HFFc6 (cell line): ENCODE data around the gene MDGA2. TPM values are rescaled to one million over a fixed set of nuclear protein-coding genes. Genes with fewer than 3 reads are reported as not detected.

ENCODE experiments used
- DNase-seq: peaks from one replicate; pipeline ENCODE4 v3.0.0-alpha.2; 2018
- H3K27ac Mint-ChIP-seq: 2 replicates; pipeline ENCODE4 v1.8.0; 2020; ENCODE audit warnings: mild to moderate bottlenecking, mixed read lengths
- H3K27me3 Mint-ChIP-seq: 2 replicates; pipeline ENCODE4 v1.8.0; 2021; ENCODE audit warnings: mild to moderate bottlenecking, moderate library complexity, mixed read lengths; ENCODE audit not compliant: insufficient read depth
- H3K36me3 Mint-ChIP-seq: 2 replicates; pipeline ENCODE4 v1.8.0; 2021; ENCODE audit warnings: low read depth, mixed read lengths
- H3K4me1 Mint-ChIP-seq: 2 replicates; pipeline ENCODE4 v1.8.0; 2020; ENCODE audit warnings: low read depth, mixed read lengths
- H3K4me3 Mint-ChIP-seq: 2 replicates; pipeline ENCODE4 v1.8.0; 2020; ENCODE audit warnings: mild to moderate bottlenecking, moderate library complexity, mixed read lengths
- H3K9me3 Mint-ChIP-seq: 2 replicates; pipeline ENCODE4 v1.8.0; 2020; ENCODE audit warnings: mild to moderate bottlenecking, mixed read lengths
- total RNA-seq, 6 experiments: library from RNA; stranded (reverse); fragmentation: NEBNext Ultra II Directional; extraction: Animal tissue kit (Norgen Biotek cat#: 25700); gene quantifications; 2 replicates in 1 of 6; 3 replicates in 5 of 6; pipeline ENCODE4 v1.2.3, GENCODE V29; 2021
- TF ChIP-seq, protein P1 (sequence below): fragments of 200-600 bp; sonication (generic); IDR thresholded peaks from 2 replicates; pipeline ENCODE4 v1.5.0; 2021; ENCODE audit warnings: antibody characterized with exemption, mild to moderate bottlenecking

The MDGA2 gene
- total RNA-seq, 6 experiments from 2014 or later, result not detected

- H3K4me3 Mint-ChIP-seq, result no peak overlapping the region
- H3K27me3 Mint-ChIP-seq, result no peaks in the 10 kb centered on the region; the same call in 1 of the 2 replicates
- TF ChIP-seq, protein P1, sequence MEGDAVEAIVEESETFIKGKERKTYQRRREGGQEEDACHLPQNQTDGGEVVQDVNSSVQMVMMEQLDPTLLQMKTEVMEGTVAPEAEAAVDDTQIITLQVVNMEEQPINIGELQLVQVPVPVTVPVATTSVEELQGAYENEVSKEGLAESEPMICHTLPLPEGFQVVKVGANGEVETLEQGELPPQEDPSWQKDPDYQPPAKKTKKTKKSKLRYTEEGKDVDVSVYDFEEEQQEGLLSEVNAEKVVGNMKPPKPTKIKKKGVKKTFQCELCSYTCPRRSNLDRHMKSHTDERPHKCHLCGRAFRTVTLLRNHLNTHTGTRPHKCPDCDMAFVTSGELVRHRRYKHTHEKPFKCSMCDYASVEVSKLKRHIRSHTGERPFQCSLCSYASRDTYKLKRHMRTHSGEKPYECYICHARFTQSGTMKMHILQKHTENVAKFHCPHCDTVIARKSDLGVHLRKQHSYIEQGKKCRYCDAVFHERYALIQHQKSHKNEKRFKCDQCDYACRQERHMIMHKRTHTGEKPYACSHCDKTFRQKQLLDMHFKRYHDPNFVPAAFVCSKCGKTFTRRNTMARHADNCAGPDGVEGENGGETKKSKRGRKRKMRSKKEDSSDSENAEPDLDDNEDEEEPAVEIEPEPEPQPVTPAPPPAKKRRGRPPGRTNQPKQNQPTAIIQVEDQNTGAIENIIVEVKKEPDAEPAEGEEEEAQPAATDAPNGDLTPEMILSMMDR, result no peak
- H3K9me3 Mint-ChIP-seq, result peaks cover 30% of the 10 kb centered on the region
- no peak for DNase-seq
- H3K4me1 Mint-ChIP-seq, result no peaks in the 10 kb centered on the region
- no peaks in the 10 kb centered on the region for H3K36me3 Mint-ChIP-seq
- no peak overlapping the region for H3K27ac Mint-ChIP-seq
These were observed 148.7 kb downstream of the MDGA2 start for GRCh38 chr14:47526591-47527244.

- DNase-seq, result no peak
- Mint-ChIP-seq H3K4me1 (no peaks in the 10 kb centered on the region), H3K36me3 (no peaks in the 10 kb centered on the region), H3K27ac (no peak overlapping the region), H3K4me3 (no peak overlapping the region), H3K27me3 (no peaks in the 10 kb centered on the region; the same call in 1 of the 2 replicates), H3K9me3 (peaks cover 38% of the 10 kb centered on the region)
- TF ChIP-seq, protein P1, result no peak
These were observed 150.9 kb downstream of the MDGA2 start for GRCh38 chr14:47524524-47524923.

DNA sequence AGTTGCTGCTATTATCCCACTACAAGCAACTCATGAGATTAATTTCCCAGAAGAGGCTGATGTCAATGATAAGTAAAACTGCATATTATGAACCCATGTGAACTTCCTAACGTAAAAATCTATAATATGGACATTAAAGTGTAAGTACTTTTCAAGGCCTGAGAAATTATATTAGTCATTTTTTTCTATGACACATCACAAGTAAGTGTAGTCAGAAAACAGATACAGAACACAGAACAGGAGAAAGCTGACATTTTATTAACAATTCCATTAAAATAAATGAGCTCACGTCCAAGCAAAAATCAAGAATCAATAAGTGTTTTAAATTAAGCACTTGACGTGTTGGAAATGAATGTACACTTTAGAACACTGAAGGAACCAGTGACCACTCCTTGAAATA lies 155.0 kb downstream of the MDGA2 start:
- Mint-ChIP-seq H3K36me3 (no peaks in the 10 kb centered on the region), H3K27ac (no peak overlapping the region), H3K4me3 (no peak overlapping the region), H3K4me1 (no peaks in the 10 kb centered on the region), H3K27me3 (peaks cover 2% of the 10 kb centered on the region; the same call in 1 of the 2 replicates), H3K9me3 (peaks cover 32% of the 10 kb centered on the region)
- TF ChIP-seq, protein P1, result no peak
- DNase-seq, result no peak

- H3K9me3 Mint-ChIP-seq, result peaks cover 37% of the 10 kb centered on the region
- no peak for DNase-seq
- H3K27ac Mint-ChIP-seq, result no peak overlapping the region
- H3K27me3 Mint-ChIP-seq, result no peaks in the 10 kb centered on the region; the same call in 1 of the 2 replicates
- H3K4me3 Mint-ChIP-seq, result no peak overlapping the region
- TF ChIP-seq, protein P1, result no peak
- no peaks in the 10 kb centered on the region for H3K36me3 Mint-ChIP-seq
- H3K4me1 Mint-ChIP-seq, result no peaks in the 10 kb centered on the region
These were observed 163.6 kb downstream of the MDGA2 start for GRCh38 chr14:47511829-47512228.

DNA sequence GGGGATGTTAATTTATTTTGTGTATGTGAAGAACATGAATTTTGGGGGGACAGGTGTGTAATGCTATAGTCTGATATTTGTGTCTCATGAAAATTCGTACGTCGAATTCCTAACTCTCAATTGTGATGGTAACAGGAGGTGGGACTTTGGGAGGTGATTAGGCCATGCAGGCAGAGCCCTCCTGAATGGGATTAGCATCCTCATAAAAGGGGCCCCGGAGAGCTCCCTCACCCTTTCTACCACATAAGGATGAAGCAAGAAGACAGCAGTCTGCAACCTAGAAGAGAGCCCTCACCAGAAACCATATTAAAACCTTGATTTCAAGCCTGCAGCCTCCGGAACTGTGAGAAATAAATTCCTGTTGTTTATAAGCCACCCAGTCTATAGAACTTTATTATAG lies 165.4 kb downstream of the MDGA2 start:
- H3K9me3 Mint-ChIP-seq, result peaks cover 34% of the 10 kb centered on the region
- H3K36me3 Mint-ChIP-seq, result no peaks in the 10 kb centered on the region
- no peaks in the 10 kb centered on the region; the same call in 1 of the 2 replicates for H3K27me3 Mint-ChIP-seq
- H3K4me1 Mint-ChIP-seq, result no peaks in the 10 kb centered on the region
- no peak overlapping the region for H3K27ac Mint-ChIP-seq
- TF ChIP-seq, protein P1, result no peak
- no peak overlapping the region for H3K4me3 Mint-ChIP-seq
- no peak for DNase-seq
